ENCODE data around the gene C2orf49.
"Not testable (repeated sequence)": the region's sequence is repeated elsewhere in the genome, so short reads cannot be mapped to it uniquely, and the experiment has no call there.

DNA sequence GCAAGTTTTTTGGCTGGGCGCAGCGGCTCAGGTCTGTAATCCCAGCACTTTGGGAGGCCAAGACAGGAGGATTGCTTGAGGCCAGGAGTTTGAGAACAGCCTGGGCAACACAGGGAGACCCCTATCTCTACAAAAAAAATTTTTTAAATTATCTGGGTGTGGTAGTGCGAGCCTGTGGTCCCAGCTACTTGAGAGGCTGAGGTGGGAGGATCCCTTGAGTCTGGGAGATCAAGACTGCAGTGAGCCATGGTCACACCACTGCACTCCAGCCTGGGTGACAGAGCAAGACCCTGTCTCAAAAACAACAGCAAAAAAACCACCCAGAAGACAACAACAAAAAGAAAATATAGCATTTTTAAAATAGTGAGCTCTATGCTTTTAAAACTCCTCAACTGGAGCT, 10.1 kb upstream of the C2orf49 start:
- TF ChIP-seq, protein P1, sequence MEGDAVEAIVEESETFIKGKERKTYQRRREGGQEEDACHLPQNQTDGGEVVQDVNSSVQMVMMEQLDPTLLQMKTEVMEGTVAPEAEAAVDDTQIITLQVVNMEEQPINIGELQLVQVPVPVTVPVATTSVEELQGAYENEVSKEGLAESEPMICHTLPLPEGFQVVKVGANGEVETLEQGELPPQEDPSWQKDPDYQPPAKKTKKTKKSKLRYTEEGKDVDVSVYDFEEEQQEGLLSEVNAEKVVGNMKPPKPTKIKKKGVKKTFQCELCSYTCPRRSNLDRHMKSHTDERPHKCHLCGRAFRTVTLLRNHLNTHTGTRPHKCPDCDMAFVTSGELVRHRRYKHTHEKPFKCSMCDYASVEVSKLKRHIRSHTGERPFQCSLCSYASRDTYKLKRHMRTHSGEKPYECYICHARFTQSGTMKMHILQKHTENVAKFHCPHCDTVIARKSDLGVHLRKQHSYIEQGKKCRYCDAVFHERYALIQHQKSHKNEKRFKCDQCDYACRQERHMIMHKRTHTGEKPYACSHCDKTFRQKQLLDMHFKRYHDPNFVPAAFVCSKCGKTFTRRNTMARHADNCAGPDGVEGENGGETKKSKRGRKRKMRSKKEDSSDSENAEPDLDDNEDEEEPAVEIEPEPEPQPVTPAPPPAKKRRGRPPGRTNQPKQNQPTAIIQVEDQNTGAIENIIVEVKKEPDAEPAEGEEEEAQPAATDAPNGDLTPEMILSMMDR (IDR thresholded peaks at IDR 0.05; ENCODE audit: low read length): not testable (repeated sequence)
- not testable (repeated sequence) for TF ChIP-seq EZH2 (optimal IDR thresholded peaks at IDR 0.05; ENCODE audit: low read depth, low read length)

Measured in MM.1S (cell line).